GM12872 (cell line): ENCODE results near the gene TMEM202.

Source experiments
- TF ChIP-seq, protein P1 (sequence below): IDR thresholded peaks from 3 replicates; pipeline ENCODE4 v1.5.1; 2011; ENCODE audit warnings: low read depth, mild to moderate bottlenecking, low read length, moderate library complexity; ENCODE audit not compliant: insufficient read depth

TMEM202 gene

DNA sequence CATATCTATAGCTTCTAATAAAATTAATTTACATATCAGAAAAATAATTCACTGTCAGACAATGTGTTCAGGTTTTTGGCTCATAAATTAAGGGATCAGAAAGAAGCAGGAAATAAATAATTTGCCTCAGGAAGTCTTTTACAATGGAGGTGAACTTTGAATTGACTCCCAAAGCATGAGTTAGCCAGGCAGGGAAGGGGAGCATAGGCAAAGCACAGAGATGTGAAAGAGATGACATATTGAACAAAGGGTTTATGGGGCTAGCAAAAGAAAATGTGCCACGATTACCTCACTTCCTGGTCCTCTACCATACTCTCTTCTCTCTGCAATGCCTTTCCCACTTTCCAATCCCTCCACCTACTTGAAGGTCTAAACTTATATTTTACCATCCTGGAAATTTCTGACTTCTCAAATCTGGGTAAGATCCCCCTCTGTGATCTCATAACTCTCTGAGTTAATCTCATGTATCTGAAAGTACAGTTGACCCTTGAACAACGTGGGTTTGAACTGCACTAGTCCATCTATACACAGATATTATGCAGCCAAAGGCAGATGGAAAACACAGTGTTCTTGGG is 18.2 kb upstream of the TMEM202 start:
- TF ChIP-seq, protein P1, sequence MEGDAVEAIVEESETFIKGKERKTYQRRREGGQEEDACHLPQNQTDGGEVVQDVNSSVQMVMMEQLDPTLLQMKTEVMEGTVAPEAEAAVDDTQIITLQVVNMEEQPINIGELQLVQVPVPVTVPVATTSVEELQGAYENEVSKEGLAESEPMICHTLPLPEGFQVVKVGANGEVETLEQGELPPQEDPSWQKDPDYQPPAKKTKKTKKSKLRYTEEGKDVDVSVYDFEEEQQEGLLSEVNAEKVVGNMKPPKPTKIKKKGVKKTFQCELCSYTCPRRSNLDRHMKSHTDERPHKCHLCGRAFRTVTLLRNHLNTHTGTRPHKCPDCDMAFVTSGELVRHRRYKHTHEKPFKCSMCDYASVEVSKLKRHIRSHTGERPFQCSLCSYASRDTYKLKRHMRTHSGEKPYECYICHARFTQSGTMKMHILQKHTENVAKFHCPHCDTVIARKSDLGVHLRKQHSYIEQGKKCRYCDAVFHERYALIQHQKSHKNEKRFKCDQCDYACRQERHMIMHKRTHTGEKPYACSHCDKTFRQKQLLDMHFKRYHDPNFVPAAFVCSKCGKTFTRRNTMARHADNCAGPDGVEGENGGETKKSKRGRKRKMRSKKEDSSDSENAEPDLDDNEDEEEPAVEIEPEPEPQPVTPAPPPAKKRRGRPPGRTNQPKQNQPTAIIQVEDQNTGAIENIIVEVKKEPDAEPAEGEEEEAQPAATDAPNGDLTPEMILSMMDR, result no peak

DNA sequence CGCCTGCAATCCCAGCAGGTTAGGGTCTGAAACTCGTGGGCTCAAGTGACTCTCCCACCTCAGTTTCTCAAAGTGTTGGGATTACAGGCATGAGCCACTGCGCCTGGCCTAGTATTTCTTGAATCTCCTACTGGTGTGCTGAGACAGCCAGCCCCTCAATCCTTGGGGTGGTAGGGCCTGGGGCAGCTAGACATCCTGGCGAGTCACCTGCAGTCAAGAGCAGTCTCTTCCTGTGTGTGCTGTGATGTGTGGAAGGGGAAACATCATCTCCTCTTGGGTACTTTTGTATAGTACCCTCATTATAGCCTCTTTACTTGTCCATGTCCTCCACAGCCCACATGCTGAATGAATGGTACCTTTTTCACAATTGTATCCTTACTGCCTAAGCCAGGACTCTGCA is 17.4 kb upstream of the TMEM202 start:
- TF ChIP-seq, protein P1, result no peak

DNA sequence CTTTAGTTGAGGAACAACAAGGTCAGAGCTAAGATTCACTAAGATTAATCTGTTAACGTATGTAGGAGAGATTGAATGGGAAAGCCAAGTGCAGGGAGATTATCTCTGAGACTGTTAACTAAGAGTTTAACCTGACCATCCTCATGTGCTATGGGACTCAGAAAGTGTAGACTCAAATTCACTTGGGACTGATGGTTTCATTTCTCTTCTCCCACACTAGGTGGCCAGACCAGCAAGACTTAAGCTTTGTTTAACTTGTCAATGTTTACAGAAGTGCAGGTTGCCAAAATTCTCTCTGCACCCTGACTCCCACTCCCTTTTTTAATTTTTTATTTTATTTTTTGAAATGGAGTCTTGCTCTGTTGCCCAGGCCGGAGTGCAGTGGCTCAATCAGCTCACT is 16.0 kb upstream of the TMEM202 start:
- TF ChIP-seq, protein P1, result peak; percentile 33; the same call in 2 of the 3 replicates

DNA sequence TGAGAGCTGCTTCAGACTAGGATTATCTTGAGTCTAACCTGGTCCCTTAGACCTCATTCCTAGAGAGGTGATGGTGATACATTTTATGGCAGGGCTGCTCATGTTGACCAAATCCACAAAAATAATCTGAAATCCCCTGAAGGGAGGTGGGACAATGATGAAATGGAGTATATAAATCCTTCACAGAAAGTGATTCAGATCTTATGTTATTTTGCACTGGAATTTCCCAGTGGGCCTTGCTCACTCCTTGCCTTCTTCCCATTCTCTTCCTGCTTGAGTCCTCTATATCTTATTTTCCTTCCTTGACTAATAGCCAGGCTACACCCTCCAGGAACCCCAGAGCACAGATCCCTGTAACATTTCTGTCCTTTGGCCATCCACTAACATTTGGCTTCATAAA is 10.4 kb upstream of the TMEM202 start:
- TF ChIP-seq, protein P1, result no peak

DNA sequence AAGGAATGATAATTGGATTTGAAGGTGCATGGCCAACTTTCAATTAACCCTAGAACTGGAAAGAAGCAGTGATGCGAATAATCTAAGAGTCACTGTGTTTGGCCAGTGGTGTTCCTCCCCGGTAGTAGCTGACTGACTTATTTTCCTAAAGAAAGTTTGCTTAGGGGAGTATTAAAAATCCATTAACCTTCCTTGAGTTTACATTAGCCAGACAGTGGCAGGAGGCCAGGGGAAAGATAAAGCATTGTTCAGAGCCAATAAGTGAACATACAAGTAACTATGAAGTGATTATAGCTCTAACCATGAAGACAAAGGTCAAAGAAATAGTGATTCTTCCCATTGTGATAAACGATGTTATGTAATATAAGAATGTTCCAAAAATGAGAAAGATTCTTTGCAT is 8.9 kb upstream of the TMEM202 start:
- TF ChIP-seq, protein P1, result no peak

DNA sequence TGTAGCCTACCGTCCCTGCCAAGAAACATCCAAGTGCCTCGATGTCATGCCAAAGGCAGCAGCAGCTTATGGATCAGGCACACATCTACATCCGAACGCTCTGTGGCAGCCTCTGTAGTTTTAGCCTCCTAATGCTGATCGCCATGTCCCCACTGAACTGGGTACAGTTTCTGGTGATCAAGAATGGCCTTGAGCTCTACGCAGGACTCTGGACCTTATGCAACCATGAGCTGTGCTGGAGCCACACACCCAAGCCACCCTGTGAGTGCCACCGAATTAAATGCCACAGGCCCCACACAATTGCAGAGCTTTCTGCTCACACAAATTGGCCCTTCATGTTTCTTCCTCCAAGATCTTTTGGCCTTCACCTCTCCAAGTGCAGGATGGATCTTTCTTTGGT is 543 bp downstream of the TMEM202 start:
- TF ChIP-seq, protein P1, result no peak

DNA sequence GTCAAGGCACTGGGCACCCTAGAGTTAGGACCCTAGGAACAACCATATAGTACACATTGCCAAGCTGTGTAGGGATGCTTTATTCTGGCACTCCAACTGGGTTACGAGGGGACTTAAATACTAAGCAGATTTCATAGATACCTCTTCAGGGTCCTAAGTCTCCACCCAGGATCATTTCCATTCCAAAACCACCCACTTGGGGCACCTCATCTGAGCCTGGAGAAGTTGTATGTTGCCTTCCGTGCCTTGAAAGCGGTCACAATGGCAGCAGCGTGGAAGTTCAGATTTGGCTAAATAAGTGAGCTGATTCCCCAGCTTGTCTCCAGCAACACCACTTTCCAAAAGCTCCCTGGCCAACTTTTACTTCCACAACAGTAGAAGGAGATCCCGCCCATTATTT is 4.6 kb downstream of the TMEM202 start:
- TF ChIP-seq, protein P1, result no peak
